Glutamatergic neuron (in vitro differentiated cells): ENCODE data around the gene PAM. TPM values are rescaled to one million over a fixed set of nuclear protein-coding genes. Genes with fewer than 3 reads are reported as not detected.

Source experiments
- DNase-seq: peaks from one replicate; pipeline ENCODE4 v3.0.0; 2022
- H3K27ac Mint-ChIP-seq: one replicate; pipeline ENCODE4 v1.8.0; 2020; ENCODE audit warnings: mild to moderate bottlenecking, mixed read lengths, inconsistent platforms; ENCODE audit not compliant: unreplicated experiment
- H3K27me3 Mint-ChIP-seq: one replicate; pipeline ENCODE4 v1.8.0; 2020; ENCODE audit warnings: mild to moderate bottlenecking, moderate library complexity, mixed read lengths, inconsistent platforms; ENCODE audit not compliant: unreplicated experiment
- H3K36me3 Mint-ChIP-seq: one replicate; pipeline ENCODE4 v1.8.0; 2020; ENCODE audit warnings: mild to moderate bottlenecking, mixed read lengths, inconsistent platforms; ENCODE audit not compliant: unreplicated experiment
- H3K4me1 Mint-ChIP-seq: one replicate; pipeline ENCODE4 v1.8.0; 2020; ENCODE audit warnings: mild to moderate bottlenecking, low read depth, mixed read lengths, inconsistent platforms; ENCODE audit not compliant: unreplicated experiment
- H3K4me3 Mint-ChIP-seq: one replicate; pipeline ENCODE4 v1.8.0; 2020; ENCODE audit warnings: mild to moderate bottlenecking, mixed read lengths, inconsistent platforms; ENCODE audit not compliant: unreplicated experiment
- H3K9me3 Mint-ChIP-seq: one replicate; pipeline ENCODE4 v1.8.0; 2020; ENCODE audit warnings: mild to moderate bottlenecking, moderate library complexity, mixed read lengths, inconsistent platforms; ENCODE audit not compliant: unreplicated experiment
- total RNA-seq: library from RNA; stranded (reverse); fragmentation: NEBNext Ultra II Directional; extraction: Animal tissue kit (Norgen Biotek cat#: 25700); gene quantifications from one replicate; pipeline ENCODE4 v1.2.1, GENCODE V29; 2021; ENCODE audit not compliant: unreplicated experiment
- TF ChIP-seq, protein P1 (sequence below): fragments of 200-600 bp; sonication (generic); IDR thresholded peaks from one replicate; pipeline ENCODE4 v1.5.0; 2021; ENCODE audit not compliant: partially characterized antibody, unreplicated experiment

The PAM gene
- total RNA-seq, 1 donor from 2014 or later: 192 TPM

DNA sequence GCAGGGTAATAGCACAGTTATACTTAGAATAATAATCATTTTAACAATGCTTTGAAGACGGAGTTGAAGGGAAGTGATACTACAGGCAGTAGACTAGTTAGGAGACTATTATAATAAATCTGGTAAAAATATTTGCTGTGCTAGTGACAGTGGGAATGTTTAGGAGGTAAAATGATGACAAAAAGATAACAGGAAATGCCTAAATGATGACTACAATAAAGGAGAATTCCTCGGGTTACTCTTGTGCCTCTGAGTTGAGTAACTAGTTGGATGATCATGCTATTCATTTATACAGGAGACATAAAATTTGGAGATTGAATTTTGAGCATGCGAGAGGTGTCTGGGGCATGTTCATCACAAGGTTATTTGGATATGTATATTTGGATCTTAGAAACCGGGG, 32.2 kb upstream of the PAM start:
- Mint-ChIP-seq H3K4me1 (no peaks in the 10 kb centered on the region), H3K4me3 (no peak overlapping the region), H3K27me3 (no peaks in the 10 kb centered on the region), H3K27ac (no peak overlapping the region), H3K36me3 (no peaks in the 10 kb centered on the region), H3K9me3 (no peaks in the 10 kb centered on the region)
- DNase-seq: no peak
- TF ChIP-seq, protein P1, sequence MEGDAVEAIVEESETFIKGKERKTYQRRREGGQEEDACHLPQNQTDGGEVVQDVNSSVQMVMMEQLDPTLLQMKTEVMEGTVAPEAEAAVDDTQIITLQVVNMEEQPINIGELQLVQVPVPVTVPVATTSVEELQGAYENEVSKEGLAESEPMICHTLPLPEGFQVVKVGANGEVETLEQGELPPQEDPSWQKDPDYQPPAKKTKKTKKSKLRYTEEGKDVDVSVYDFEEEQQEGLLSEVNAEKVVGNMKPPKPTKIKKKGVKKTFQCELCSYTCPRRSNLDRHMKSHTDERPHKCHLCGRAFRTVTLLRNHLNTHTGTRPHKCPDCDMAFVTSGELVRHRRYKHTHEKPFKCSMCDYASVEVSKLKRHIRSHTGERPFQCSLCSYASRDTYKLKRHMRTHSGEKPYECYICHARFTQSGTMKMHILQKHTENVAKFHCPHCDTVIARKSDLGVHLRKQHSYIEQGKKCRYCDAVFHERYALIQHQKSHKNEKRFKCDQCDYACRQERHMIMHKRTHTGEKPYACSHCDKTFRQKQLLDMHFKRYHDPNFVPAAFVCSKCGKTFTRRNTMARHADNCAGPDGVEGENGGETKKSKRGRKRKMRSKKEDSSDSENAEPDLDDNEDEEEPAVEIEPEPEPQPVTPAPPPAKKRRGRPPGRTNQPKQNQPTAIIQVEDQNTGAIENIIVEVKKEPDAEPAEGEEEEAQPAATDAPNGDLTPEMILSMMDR: no peak

- no peaks in the 10 kb centered on the region for H3K36me3 Mint-ChIP-seq
- H3K27ac Mint-ChIP-seq: no peak overlapping the region
- peaks cover 1% of the 10 kb centered on the region for H3K9me3 Mint-ChIP-seq
- no peak overlapping the region for H3K4me3 Mint-ChIP-seq
- no peak for DNase-seq
- H3K27me3 Mint-ChIP-seq: peaks cover 1% of the 10 kb centered on the region
- no peaks in the 10 kb centered on the region for H3K4me1 Mint-ChIP-seq
- TF ChIP-seq, protein P1: no peak
Measured at GRCh38 chr5:102731693-102732092, 23.4 kb upstream of the PAM start.

GRCh38 chr5:102733534-102733933, 21.6 kb upstream of the PAM start:
- H3K4me3 Mint-ChIP-seq: no peak overlapping the region
- peaks cover 1% of the 10 kb centered on the region for H3K9me3 Mint-ChIP-seq
- H3K36me3 Mint-ChIP-seq: no peaks in the 10 kb centered on the region
- no peak overlapping the region for H3K27ac Mint-ChIP-seq
- TF ChIP-seq, protein P1: no peak
- no peak for DNase-seq
- H3K27me3 Mint-ChIP-seq: peaks cover 1% of the 10 kb centered on the region
- no peaks in the 10 kb centered on the region for H3K4me1 Mint-ChIP-seq

GRCh38 chr5:102737161-102737560, 17.9 kb upstream of the PAM start:
- H3K27me3 Mint-ChIP-seq: no peaks in the 10 kb centered on the region
- no peaks in the 10 kb centered on the region for H3K36me3 Mint-ChIP-seq
- TF ChIP-seq, protein P1: no peak
- no peaks in the 10 kb centered on the region for H3K9me3 Mint-ChIP-seq
- H3K27ac Mint-ChIP-seq: no peak overlapping the region
- DNase-seq: no peak
- H3K4me1 Mint-ChIP-seq: no peaks in the 10 kb centered on the region
- no peak overlapping the region for H3K4me3 Mint-ChIP-seq

GRCh38 chr5:102737805-102738469, 17.2 kb upstream of the PAM start:
- Mint-ChIP-seq H3K27ac (no peak overlapping the region), H3K4me1 (no peaks in the 10 kb centered on the region), H3K27me3 (no peaks in the 10 kb centered on the region), H3K9me3 (no peaks in the 10 kb centered on the region), H3K4me3 (no peak overlapping the region), H3K36me3 (no peaks in the 10 kb centered on the region)
- no peak for DNase-seq
- TF ChIP-seq, protein P1: no peak
